ENCODE data around the gene POMT2.
"Not testable (repeated sequence)": the region's sequence is repeated elsewhere in the genome, so short reads cannot be mapped to it uniquely, and the experiment has no call there.

POMT2 gene

DNA sequence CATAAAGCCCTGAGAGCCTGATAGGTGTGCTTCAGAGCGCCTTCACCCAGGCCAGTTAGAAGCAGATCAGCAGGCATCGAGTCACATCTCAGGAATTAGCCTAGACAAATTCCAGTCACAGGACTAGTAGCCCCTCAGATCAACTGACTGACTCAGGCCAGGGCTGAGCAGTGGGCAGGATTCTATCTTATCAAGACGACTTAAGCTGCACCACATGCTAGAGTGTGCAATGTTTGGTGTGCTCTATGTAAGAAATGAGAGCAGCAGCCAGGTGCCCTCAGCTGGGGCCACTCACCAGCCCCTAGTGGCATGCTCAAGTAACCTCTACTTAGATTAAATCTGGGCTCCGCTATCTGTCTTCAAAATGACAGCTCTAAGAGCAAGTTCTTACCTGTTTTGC lies 30.0 kb downstream of the POMT2 start:
- DNase-seq, result no peak

DNA sequence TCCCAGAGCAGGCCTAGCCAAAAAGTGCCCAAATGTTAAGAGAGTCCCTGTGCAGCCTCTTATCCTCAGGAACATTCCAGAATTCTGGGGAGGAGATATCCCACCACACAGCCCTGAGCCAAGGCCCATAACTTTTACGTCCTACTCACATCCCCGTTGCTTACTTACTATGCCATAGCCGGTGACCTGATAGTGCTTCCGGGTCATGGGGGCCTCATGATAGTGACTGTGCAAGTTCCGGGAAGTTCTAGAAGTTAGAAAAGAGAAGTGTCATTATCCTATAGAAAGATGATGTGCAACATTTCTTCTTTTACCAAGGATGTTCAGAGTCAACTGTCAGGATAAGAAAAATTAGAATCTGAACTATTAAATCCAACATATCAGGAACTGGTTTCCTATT lies 34.1 kb downstream of the POMT2 start:
- no peak for DNase-seq

DNA sequence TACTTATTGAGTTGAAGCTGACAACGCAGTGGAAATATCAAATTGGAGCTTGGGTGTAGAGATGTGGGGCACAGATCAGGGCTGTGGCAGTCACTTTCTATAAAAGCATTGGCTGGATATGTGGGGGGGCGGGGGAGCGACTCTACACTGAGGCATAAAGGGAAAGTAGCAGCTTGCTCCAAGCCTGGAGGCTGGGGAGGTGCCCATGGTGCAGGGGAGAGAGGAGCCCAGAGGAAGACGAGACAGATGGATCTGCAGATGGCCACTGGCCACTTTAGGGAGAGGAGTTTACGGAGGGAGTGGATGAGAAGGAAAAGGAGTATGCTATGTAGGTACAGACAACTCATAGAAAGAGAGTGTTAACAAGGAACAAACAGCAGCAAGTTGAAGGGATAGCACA lies 36.2 kb downstream of the POMT2 start:
- no peak for DNase-seq

DNA sequence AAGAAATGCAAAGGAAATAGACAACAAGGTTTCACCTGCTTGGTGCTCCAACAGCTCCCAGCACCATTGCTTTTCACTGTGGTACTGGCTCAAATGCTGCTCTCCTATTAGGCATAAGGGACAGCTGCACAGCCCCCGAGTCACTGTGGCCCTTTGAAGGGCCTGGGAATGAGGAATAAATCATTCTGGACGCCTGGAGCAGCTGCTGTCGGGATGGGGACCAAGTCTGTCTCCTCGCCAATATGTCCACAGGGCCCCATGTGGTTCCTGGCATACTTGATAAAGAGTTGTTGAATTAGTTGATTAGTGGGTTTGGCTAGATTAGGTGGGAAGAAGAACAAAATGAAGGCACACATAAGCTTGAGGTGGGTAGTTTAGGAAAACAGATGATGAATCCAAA lies 36.6 kb downstream of the POMT2 start:
- DNase-seq, result no peak

DNA sequence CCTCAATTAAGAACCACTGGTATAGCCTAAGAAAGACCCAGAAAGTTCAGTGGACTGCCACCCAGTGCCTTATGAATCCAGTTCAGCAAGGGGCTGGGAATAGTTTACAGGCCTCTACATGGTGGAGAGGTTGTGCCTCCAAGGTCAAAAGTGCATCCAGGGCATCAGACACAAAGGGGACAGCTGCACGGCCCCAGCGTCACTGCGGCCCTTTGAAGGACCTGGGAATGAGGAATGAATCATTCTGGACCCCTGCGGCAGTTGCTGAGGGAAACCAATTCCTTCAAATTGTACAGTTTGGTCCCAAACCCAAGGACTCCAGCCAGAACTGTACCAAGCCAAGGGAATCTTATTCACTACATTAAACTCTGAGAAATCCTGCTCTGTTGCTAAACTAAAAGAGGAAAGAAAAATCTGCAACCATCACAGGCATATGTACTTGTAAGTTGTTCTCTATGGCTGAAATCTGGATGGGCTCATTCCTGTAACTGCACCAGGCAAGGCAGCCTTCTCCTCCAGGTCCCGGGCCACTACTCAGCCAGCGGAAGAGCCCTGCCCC lies 38.8 kb downstream of the POMT2 start:
- no peak for DNase-seq

DNA sequence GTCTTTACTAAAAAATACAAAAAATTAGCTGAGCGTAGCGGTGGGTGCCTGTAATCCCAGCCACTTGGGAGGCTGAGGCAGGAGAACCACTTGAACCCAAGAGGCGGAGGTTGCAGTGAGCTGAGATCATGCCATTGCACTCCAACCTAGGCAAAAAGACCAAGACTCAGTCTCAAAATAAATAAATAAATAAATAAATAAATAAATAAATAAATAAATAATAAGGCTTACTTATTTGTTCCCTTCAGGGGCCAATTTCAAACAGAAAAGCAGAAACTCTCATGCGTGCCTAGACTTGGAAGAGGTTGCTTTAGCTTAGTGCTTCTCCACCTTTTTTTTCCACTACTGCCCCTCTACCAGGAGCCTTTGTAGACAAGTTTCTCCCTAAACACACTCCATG lies 39.8 kb downstream of the POMT2 start:
- DNase-seq, result not testable (repeated sequence)

DNA sequence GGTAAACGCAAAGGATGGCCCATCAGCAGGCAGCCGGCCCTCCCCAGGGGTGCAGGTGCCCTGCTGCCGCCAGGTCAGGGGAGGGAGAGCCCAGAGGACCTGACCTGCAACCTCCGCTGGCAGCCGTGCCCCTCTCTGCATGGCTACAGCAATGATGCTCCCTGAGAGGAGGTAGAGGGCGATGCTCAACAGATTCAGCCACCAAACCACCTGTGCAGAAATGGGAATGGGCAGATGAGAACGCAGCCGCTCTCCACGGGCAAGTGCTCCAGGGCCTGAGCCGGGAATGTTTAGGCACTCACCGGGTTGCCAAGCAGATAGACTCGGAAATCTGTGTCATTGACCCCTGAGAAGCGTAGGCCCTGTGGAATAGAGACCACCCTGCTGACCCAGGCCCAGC lies 41.0 kb downstream of the POMT2 start:
- DNase-seq, result no peak

DNA sequence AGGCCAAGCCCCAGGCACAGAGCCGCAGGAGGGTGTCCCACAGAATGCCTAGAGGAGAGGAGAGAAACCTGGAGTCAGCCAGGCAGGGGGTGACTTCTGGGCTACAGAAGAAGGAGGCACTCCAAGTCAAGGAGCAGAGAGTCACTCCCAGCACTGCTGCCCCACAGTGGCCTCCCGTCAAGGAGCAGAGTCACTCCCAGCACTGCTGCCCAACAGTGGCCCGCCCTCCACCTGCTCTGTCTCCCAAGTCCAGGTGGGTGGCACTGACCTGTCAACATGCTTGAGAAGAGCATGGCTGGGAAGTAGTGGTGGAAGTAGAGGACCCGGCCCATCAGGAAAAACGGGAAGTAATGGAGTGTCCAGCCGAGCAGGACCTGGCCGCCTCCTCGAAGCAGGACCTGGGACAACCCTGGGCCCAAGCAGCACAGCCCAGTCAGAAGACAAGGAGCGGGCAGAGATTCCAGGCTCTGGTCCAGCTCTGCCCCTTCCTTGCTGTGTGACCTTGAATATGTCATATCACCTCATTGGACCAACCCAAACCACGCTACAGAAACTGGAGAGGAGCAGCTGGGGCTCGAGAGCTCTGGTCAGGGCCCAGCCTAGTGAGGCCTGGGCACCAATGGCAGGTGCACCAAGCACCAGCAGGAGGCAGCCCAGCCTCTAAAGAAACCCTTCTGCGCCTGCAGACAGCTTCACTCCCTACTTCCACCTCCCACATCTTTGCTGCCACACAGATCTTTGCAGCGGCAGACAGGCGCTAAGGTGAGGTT lies 42.0 kb downstream of the POMT2 start:
- DNase-seq, result no peak

DNA sequence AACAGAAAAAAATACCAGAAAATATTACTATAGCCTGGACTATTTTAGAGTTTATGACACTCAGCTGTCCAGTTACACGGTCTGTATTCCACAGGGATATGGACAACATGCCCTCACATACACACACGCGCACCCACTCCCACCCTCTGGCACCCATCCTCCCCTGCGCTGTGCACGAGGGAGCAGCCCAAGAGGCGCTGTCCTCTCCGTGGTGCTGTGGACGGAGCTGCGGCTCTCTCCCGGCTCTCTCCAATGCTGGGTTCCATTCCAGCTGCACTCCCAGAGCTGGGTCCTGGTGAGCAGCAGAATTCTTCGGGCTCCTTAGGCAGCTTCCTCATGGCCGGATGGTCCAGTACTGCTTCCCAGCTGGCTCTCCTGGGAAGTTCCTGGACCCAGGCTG lies 43.7 kb downstream of the POMT2 start:
- DNase-seq, result no peak

DNA sequence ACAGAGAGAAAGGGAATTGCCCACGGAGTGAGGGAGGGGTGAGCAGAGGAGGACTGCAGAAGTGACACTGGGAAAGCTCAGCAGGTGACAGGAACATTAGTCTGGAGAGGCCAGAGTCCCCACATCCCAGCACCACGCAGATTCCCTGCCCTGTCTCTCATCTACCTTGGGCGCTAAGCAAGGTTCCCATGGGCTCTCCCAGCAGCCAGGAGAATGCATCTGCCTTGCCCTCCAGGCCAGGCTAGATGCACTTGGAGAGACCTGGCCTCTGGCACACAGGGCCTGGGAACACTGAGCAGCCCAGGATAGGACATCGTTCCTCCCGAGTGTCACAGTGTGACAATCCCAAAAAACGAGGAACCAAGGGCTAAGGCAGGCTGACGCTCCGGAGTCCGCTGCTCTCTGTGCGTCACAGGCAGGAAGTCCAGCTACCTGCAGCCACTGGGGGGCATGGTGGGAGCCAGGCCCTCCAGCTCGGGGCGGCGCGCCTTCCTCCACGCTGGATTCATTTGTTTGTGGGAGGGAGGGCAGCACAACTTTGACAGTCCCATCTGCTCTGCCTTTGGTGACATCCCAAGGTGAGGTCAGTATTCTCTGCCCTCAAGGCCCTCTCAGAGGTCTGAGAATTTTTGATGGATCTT lies 44.3 kb downstream of the POMT2 start:
- DNase-seq, result no peak

DNA sequence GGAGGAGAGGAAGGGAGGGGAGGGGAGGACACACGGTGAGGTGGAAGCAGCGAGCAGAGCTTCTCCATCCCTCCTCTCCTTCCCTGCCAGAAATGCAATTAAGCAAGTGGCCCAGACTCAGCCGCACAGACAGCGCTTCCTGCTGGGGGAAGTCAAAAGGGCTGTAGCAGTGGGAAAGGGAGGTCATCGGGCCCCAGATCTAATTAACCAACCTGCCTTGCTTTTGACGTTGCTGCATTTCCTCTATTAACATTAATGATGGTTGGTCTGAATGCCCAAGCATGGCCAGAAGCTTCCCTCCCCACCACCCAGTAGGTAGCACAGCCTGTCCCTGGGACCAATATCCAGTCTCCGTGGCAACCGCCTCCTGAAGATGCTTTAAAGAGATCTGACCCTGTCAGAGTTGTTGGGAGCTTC lies 45.1 kb downstream of the POMT2 start:
- DNase-seq, result no peak

DNA sequence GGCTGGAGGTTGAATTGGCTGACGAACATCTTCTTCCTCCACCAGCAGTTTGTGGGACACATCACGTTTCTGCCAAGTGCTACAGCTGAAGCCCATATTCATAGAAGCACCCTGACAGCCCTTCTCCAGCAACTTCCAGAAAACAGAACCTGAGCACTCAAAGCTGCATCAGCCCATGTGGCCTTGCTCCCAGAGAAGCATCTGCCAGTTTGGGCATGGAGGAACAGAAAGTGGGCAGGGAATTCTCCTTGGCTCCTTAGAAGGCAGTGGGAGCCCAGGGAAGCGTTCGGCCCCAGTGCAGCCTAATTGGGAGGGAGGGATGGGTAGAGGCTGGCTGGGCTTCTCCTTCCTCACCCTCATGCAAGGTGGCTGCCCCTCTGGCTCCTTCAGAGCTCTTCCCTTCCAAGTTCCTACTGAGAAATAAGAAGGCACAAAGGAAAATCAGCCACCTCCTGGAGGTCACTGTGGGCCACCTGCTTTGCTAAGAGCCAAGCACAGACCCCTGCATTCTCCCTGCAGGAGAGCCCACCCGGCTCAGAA lies 45.6 kb downstream of the POMT2 start:
- DNase-seq, result no peak

DNA sequence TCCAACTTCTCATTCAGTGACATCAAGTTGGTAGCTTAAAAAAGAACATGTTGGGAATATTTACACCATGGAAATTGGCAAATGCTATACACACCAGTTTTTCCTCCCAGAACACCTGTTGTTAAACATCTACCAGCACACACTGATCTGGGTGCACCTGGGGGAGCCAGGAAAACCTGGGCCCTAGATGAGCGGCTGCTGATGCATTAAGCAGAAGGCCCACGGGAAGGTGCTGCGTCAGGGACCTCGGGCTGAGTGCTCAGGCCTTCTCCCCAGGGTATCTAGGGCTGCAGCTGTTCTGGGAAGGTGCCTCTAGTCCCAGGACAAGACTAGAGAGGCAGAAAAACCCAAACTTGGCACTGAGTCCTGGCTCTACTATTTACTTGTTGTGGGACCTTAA lies 46.9 kb downstream of the POMT2 start:
- DNase-seq, result no peak

DNA sequence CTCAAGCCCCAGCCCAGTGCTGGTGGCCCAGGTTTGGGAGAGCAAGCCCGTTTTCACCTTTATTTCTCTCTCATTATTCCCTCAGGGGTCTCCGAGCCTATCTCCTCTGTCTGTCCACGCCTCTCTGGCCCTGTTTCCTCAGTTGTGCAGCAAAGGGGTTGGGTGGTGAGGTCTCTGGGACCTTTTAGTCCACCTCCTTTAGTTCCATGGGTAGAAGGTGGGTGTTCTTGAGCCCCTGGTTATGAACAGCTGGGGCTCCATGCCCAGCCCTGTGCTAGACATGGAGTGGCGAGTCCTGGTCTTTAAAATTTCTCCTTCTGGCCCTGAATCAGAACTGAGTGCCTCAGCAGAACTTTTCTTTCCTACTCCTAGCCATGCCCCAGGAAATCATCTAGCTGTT lies 48.4 kb downstream of the POMT2 start:
- no peak for DNase-seq

DNA sequence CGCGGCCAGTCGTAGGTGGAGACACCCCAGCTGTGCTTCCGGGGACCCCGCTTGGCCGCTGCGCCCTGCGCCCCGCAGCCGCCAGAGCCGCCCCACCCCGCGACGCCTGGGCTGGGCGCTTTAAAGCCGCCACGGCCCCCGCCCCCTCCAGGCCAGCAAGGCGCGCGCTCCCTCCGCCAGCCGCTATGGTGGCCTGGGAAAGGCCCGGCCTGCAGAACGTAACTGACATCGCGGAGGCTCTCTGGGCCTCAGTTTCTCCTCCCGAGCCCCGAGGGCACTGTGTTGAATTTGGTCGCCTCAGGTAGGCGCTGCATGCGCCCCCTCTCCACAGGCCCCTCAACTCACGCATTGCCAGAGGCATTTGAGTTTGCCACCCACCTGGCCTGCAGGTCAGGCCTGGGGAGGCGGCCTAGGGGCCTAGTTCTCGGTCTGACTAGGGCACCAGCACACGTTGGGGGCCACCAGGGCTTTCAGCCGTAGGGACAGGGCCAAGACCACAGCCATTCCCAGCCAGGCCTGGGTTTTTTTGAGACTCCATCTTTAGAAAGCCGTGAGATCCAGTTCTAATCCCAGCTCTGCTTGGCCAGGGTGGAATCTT lies 49.5 kb downstream of the POMT2 start, which contains the start of gene NGB:
TSS of gene NGB (minus strand) at position 94 of the 598 bp plus-strand sequence. CDS start 269 bp downstream, outside the sequence.
- no peak for DNase-seq

DNA sequence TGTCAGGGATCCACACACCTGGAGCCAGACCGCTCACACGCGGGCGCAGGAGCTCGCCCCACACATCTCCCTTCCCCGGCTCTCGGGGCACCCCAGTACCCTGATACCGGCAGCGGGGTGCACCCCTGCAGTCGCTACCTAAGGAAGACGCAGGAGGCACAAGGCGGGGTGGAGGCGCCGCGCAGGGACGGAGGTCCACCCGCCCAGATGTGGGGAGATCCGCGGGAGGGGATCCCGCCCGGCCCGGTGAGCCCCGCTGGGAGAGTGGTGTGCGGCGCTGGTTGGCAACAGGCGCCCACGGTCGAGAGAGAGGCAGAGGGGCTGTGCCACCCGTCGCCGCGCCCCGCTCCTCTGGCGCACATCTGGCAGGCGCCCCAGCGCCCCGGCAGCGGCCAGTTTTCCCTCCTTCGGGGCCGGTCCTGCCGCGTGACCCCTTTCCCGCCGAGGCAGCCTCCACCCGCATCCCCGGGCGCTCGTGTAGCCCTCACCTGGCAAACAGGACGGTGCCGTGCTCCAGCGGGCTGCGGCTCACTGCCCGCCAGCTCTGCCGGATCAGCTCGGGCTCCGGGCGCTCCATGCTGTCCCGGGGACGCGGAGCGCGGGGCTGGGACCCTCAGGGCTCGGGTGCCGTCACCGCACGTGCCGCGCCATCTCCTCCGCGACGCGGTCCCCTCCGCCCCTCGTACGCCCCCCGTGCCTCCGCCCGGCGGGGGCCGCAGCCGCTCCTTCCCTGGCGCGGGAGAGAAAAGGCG lies 50.1 kb downstream of the POMT2 start:
- no peak for DNase-seq

DNA sequence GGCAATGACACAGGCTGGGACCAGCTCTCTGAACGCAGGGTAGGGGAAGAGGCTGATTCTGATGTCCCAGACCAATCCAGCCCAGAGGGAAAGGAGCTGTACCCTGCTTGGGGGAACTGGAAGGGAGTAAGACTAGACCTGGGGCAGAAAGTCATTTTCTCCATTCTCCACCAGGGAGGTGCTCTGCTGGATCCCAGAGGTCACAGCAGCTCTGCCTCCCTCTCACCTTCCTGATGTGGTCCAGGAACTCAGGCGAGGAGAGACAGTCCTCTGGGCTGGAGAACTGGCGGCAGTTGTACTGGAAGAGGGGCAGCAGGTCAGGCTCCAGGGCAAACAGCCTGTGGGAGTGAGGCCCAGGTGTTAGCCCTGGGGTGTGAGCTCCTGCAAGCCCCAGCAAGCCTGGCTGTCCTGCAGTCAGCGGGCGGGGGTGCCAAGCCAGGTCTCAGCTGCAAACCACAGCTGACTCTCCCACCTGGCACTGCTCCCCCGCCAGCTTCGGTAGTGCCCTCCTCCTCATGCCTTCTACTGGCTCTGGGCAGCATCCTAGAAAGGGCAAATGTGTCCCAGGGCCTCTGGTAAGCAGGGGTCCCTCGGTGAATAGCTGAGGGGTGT lies 51.6 kb downstream of the POMT2 start:
- DNase-seq, result no peak

DNA sequence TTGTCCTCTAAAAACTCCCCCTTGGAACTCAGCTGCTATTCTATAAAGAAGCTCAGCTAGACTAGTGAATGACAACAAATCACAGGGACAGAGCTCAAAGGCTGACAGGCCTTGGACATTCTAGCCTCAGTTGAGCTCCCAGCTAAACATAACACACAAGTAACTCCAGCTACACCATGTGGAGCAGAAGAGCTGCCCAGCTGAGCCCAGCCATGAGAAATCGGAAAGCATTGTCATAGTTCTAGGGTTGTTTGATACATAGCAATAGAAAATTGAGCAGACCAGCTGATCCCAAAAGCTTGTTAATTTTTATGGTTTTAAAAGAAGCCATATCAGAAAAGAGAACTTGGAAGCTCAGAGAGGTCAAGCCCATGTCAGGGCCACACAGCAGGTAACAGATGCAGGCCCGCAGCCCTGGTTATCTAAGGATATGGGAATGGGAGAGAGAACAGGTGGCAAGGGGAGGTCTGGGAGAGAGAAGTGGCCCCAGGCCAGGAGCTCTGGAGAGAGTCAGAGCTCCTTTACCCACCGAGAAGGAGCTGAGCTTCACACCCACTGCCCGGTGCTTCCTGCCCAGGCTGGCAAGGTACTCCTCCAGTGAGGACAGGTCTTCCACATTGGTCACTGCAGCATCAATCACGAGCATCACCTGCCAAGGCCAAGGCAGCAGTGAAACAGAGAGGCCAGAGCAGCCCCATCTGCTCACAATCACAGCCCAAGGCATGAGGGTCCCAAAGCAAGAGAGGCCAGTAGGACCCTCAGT lies 52.6 kb downstream of the POMT2 start:
- no peak for DNase-seq

DNA sequence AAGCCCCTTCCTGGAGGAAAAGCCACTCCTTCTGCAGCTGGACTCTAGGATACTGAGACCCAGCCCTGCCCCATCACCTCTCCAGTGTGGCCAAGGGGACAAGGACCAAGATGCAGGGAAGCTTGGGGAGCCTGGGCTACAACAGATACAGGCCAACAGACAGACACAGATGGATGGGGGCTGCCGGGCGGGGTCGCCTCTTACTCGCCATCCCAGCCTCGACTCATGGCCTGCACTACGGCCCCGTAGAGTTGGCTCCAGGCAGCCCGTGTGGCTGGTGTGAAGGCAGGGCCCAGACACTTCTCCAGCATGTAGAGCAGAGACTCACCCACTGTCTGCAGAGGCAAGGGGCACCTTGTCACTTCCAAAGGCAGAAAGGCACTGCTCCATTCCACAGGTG lies 54.3 kb downstream of the POMT2 start:
- no peak for DNase-seq

DNA sequence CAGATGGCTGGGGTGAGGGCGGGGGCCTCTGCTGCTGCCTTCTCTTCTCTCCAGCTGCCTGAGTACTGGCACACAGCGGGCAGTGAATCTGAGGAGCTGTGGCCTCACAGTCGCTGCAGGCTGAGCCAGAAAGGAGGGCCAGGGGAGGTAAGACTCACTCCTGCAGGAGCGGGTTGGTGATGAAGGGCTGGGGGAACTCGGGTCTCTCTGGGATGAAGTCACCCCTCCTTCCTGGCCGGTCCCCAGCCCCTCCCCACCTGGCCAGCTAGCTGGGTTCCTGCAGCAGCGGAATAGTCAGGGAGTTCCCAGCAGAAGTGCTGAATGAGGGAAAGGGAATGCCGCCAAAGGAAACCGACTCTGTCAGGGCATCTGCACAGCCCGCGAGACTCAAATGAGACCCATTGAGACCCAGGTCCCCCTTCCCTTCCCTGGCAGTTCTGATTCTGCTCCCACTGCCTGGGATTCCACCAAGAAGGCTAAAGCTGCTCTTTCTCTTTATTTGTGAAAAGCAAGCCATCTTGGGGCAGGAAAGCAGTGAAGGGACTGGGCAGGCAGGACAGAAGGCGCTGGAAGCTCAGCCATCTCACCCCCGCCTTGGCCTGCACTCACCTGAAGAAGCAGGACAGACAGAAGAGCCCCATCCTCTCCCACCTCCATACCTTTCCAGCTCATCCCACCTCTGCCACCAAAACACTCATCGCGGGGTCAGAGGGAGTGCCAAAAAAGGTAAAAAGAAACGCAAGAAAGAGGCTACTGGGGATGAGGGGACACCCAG lies 54.9 kb downstream of the POMT2 start:
- no peak for DNase-seq

DNA sequence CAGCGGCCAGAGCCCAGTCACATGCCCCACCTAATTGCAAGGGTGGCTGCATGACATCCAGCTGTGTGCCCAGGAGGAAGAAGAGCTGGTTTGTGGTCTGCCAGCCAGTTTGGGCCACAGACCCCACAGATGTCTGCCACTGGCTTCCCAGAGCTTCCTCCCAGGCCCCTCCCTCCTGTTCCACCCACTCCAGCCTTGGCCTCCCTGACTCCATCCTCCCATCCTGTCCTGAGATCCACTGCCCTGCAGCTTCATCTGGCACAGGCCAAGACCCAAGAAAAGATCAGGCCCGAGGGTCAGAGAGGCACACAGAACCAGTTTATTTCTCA lies 55.5 kb downstream of the POMT2 start:
- DNase-seq, result no peak

Measured in activated naive CD4-positive, alpha-beta T cell (primary cell).